HUES48 (cell line): Measurements from ENCODE around the gene CD58.

Source experiments
- H3K27ac ChIP-seq: one replicate; pipeline ENCODE4 v1.7.0; 2013; ENCODE audit warnings: low read depth, low read length, inconsistent platforms
- H3K27me3 ChIP-seq: 2 replicates; pipeline ENCODE4 v1.6.1; 2013; ENCODE audit warnings: mild to moderate bottlenecking, low read length; ENCODE audit not compliant: control insufficient read depth, insufficient read depth
- H3K36me3 ChIP-seq: 2 replicates; pipeline ENCODE4 v1.6.1; 2013; ENCODE audit warnings: low read length; ENCODE audit not compliant: control insufficient read depth, insufficient read depth
- H3K4me1 ChIP-seq: 2 replicates; pipeline ENCODE4 v1.6.1; 2013; ENCODE audit warnings: mild to moderate bottlenecking, low read length; ENCODE audit not compliant: control insufficient read depth, insufficient read depth
- H3K4me3 ChIP-seq: 2 replicates; pipeline ENCODE4 v1.5.1; 2013; ENCODE audit warnings: mild to moderate bottlenecking, low read depth, low read length
- H3K9ac ChIP-seq: 2 replicates; pipeline ENCODE4 v1.6.1; 2013; ENCODE audit warnings: mild to moderate bottlenecking, low read depth, low read length, moderate library complexity
- H3K9me3 ChIP-seq: 2 replicates; pipeline ENCODE4 v1.6.1; 2013; ENCODE audit warnings: low read length; ENCODE audit not compliant: control insufficient read depth, insufficient read depth

The CD58 gene

GRCh38 chr1:116557323-116557878 is 13.4 kb downstream of the CD58 start:
- no peaks in the 10 kb centered on the region for H3K27me3 ChIP-seq
- peaks cover 5% of the 10 kb centered on the region; the same call in 1 of the 2 replicates for H3K4me1 ChIP-seq
- H3K4me3 ChIP-seq = no peak overlapping the region
- no peak overlapping the region for H3K9ac ChIP-seq
- no peaks in the 10 kb centered on the region for H3K36me3 ChIP-seq
- H3K27ac ChIP-seq = no peak overlapping the region
- no peaks in the 10 kb centered on the region for H3K9me3 ChIP-seq

DNA sequence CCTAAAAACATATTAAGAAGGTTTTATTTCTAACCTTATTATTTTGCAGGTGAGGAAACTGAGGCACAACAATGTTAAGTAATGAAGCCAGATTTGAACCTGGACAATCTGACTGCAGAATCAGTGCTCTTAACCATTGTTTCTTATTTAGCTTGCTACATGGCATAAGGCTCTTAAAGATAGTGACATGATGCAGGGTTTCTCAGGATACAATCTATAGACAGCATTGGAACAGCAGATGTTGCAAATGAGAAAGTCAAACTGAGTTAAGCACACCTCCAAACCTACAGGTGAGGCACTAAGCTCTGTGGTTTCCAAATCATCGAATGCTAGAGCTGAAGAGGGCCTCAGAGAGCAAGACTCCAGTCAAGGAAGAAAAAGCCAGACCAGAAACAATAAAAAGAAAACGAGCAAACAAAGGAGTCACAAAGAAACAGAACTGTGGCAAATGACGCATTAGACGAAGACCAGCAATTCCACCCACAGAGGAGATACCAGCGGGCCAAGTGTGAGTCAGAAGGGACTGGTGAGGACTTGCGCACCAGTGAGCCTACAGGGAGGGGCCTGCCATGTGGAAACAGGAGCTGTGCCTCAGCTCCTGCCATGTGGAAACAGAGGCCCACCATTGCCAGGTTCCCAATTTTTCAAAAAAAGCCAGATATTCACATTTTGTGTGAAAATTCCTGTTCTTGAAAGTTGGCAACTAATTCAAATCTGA is 14.4 kb downstream of the CD58 start:
- no peaks in the 10 kb centered on the region for H3K36me3 ChIP-seq
- no peak overlapping the region for H3K9ac ChIP-seq

GRCh38 chr1:116554924-116555323 is 15.9 kb downstream of the CD58 start:
- Histone ChIP-seq H3K27ac (no peak overlapping the region), H3K9ac (no peak overlapping the region), H3K27me3 (no peaks in the 10 kb centered on the region), H3K9me3 (no peaks in the 10 kb centered on the region), H3K4me3 (no peak overlapping the region), H3K36me3 (no peaks in the 10 kb centered on the region), H3K4me1 (peaks cover 5% of the 10 kb centered on the region; the same call in 1 of the 2 replicates)

More for the DNA sequence above, 14.4 kb downstream of the CD58 start:
- H3K9me3 ChIP-seq = no peaks in the 10 kb centered on the region
- H3K27ac ChIP-seq = no peak overlapping the region
- H3K27me3 ChIP-seq = no peaks in the 10 kb centered on the region
- peaks cover 5% of the 10 kb centered on the region; the same call in 1 of the 2 replicates for H3K4me1 ChIP-seq
- H3K4me3 ChIP-seq = no peak overlapping the region

DNA sequence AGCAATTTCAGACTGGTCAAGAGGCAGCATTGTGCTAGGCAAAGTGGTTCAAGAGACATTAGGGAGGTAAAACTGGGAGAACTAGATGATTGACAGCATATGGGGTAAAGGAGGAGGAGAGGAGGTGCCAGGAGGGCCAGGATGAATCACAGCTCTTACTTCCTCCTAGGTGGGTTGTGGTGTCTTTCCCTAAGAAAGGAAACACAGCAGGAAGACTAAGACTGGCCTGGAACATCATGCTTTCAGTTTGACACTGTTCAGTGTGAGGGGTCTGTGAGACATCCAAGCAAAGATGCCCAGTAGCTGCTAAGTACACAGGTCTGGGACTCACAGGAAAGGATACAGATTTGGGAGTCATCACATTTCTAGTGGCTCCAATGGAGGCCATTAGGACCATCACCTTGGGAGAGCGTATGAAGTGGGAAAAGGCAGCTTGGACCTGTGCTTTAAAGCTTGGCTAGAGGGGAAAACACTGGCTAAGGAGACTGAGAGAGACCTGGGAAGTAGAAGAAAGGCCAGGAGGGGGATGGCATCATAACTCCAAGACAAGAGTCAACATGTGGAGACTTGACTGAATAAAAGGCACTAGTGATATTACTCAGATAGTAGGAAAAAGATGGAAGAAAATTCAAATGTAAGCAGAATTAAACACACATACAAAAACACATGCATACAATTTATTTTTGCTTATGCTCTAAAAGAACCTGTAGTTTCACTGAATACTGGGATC is 17.3 kb downstream of the CD58 start:
- H3K4me3 ChIP-seq = no peak overlapping the region
- H3K9ac ChIP-seq = no peak overlapping the region
- H3K4me1 ChIP-seq = peaks cover 5% of the 10 kb centered on the region; the same call in 1 of the 2 replicates
- no peaks in the 10 kb centered on the region for H3K27me3 ChIP-seq
- no peaks in the 10 kb centered on the region for H3K36me3 ChIP-seq
- H3K27ac ChIP-seq = peak overlapping the region; percentile 69
- H3K9me3 ChIP-seq = no peaks in the 10 kb centered on the region

- Histone ChIP-seq H3K27ac (no peak overlapping the region), H3K4me1 (no peaks in the 10 kb centered on the region), H3K9ac (no peak overlapping the region), H3K36me3 (no peaks in the 10 kb centered on the region), H3K4me3 (no peak overlapping the region), H3K9me3 (no peaks in the 10 kb centered on the region), H3K27me3 (no peaks in the 10 kb centered on the region)
Observed at GRCh38 chr1:116546354-116546977, 24.4 kb downstream of the CD58 start.

DNA sequence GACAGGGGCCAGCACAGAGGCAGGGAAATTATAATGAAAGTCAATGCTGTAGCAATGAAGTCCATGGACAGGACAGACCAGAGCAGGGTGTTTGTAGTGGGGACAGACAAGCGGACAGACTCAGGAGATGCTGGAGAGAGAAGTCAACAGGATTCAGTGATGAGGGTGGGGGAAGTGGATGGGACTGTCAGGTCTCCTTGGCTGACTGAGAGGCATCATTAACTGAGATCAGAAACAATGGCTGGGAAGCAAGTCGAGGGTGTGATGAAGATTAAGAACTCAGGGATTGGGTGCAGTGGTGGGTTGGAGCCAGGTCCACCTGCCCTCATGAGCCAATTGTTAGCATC is 25.5 kb downstream of the CD58 start:
- no peaks in the 10 kb centered on the region for H3K27me3 ChIP-seq
- H3K27ac ChIP-seq = no peak overlapping the region
- H3K4me1 ChIP-seq = no peaks in the 10 kb centered on the region
- no peaks in the 10 kb centered on the region for H3K9me3 ChIP-seq
- no peak overlapping the region for H3K9ac ChIP-seq
- H3K4me3 ChIP-seq = no peak overlapping the region
- H3K36me3 ChIP-seq = no peaks in the 10 kb centered on the region

DNA sequence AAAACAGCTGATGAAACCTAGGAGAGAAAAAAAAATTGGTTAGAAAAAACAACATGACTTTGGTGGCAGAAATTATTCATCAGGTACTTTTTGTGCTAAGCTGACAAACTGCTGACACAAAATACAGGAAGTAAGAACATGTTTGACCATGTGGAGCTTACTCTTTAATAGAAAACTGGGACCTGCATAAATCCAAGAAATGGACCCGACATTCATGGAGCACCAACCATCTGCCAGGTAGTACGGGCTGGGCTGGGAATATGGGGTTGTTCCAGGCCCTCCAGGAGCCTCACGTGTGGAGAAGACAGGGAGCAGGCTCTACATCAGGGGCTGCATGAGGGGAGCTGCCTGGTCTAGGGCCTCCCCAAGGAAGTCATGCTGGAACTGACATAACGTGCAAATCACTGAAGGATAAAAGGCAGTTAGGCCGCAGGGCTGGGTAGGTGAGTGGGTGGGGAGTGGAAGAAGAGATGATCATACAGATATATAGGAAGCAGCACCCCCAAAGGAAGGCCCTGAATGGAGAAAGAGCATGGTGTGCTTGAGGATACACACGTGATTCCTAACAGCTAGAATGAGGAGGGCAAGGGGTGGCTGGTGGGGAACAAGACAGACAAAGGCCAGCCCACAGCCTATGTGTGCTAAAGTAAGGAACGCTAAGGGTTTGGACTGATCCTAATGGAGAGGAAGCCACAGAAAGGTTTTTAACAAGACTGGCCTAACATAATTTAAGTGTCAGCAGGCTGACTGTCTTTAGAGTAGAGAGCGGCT is 26.1 kb downstream of the CD58 start:
- Histone ChIP-seq H3K9me3 (no peaks in the 10 kb centered on the region), H3K27ac (no peak overlapping the region), H3K4me1 (no peaks in the 10 kb centered on the region), H3K9ac (no peak overlapping the region), H3K4me3 (no peak overlapping the region), H3K36me3 (no peaks in the 10 kb centered on the region), H3K27me3 (no peaks in the 10 kb centered on the region)

- no peak overlapping the region for H3K27ac ChIP-seq
- H3K27me3 ChIP-seq = peaks cover 11% of the 10 kb centered on the region
- H3K9ac ChIP-seq = no peak overlapping the region
- no peaks in the 10 kb centered on the region for H3K9me3 ChIP-seq
- H3K4me1 ChIP-seq = peaks cover 4% of the 10 kb centered on the region; the same call in 1 of the 2 replicates
- no peaks in the 10 kb centered on the region for H3K36me3 ChIP-seq
- H3K4me3 ChIP-seq = no peak overlapping the region
Observed at GRCh38 chr1:116540088-116540487, 30.7 kb downstream of the CD58 start.

DNA sequence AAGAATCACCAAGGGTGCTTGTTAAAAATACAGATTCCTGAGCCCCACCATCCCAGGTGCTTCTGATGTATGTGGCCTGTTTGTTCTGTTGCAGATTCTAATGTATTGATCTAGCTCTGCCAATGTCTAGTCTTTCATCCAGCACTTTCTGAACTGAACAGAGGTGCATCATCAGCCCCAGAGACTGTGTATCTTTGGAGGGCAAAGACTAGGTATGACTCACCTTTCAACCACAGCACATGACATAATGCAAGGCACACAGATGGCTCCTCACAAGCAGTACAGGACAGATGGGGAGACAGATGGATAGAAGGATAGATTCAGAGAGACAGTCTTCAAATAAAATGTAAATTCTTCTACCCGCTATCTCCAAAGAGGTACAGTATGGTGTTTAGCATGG is 32.3 kb downstream of the CD58 start:
- H3K9me3 ChIP-seq = no peaks in the 10 kb centered on the region
- no peak overlapping the region for H3K4me3 ChIP-seq
- H3K36me3 ChIP-seq = no peaks in the 10 kb centered on the region
- peaks cover 16% of the 10 kb centered on the region for H3K4me1 ChIP-seq
- H3K27ac ChIP-seq = no peak overlapping the region
- no peak overlapping the region for H3K9ac ChIP-seq
- peaks cover 26% of the 10 kb centered on the region for H3K27me3 ChIP-seq

DNA sequence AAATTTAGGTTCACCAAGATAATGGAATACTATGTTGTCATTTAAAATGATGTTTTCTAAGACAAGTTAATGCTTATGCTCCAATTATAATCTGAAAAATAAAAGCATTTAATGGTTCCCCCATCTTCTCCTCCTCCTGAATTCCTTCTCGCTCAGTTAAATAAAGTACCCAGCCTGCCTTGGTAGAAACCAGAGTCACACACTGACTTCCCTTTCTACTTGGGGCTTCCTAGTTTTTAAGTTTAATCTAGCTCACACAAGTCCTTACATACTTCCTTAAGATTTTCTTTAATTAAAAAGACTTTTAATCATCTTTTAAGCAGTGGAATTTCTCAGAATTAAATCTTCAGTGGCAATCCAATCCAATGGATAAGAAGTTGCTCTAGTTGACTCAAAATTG is 32.9 kb downstream of the CD58 start:
- H3K27ac ChIP-seq = no peak overlapping the region
- no peak overlapping the region for H3K9ac ChIP-seq
- no peak overlapping the region for H3K4me3 ChIP-seq
- no peaks in the 10 kb centered on the region for H3K36me3 ChIP-seq
- H3K27me3 ChIP-seq = peaks cover 33% of the 10 kb centered on the region
- peaks cover 16% of the 10 kb centered on the region for H3K4me1 ChIP-seq
- H3K9me3 ChIP-seq = no peaks in the 10 kb centered on the region
